Panc1 (cell line): Measurements from ENCODE around the gene UGGT2.
"Not testable (repeated sequence)": the region's sequence is repeated elsewhere in the genome, so short reads cannot be mapped to it uniquely, and the experiment has no call there.

Source experiments
- CTCF ChIP-seq: fragments of 450-650 bp; IDR thresholded peaks from 2 replicates; pipeline ENCODE4 v1.5.1; 2017; ENCODE audit warnings: mild to moderate bottlenecking
- POLR2AphosphoS5 ChIP-seq: IDR thresholded peaks from 2 replicates; pipeline ENCODE4 v1.6.1; 2012; ENCODE audit warnings: mild to moderate bottlenecking, low read depth, low read length, moderate library complexity
- REST ChIP-seq, 2 experiments: IDR thresholded peaks; 2 replicates each; pipeline ENCODE4 v1.6.1; 2011 to 2012; ENCODE audit warnings: low read depth in 2 of 2, control low read depth in 1 of 2, low read length in 1 of 2, mild to moderate bottlenecking in 1 of 2, moderate library complexity in 1 of 2; ENCODE audit not compliant: insufficient read depth in 1 of 2

- TF ChIP-seq CTCF; REST (IDR thresholded peaks at IDR 0.05; ENCODE audit: insufficient read depth in 1 of 2, low read depth in 2 of 2, low read length in 1 of 2); POLR2AphosphoS5: not testable (repeated sequence)
These were observed 263.9 kb downstream of the UGGT2 start for GRCh38 chr13:95789315-95789714.
